ENCODE measurements around the gene NLRP3. TPM values are rescaled to one million over a fixed set of nuclear protein-coding genes. Genes with fewer than 3 reads are reported as not detected.
"Not testable (repeated sequence)": the region's sequence is repeated elsewhere in the genome, so short reads cannot be mapped to it uniquely, and the experiment has no call there.

NLRP3 gene
- total RNA-seq, 2 donors from 2014 or later = 0.71 to 2.0 TPM

DNA sequence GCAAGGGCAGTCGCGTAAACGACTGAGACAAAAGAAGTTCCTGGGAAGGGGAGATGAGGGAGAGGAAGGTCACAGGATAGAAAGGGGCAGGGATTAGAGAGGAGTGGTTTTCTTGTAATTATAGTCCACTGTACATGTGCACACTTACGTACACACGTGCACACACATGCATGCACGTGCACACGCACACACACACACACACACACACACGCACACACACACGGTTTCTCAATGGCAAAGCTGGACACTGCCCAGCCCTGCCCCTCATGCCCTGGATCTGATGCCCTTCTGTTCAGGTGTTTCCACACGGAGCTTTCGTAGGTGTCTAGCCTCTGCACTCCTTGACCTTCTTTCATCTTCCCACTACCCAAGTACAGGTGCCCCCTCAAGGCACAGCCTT, 38.0 kb downstream of the NLRP3 start:
- intact Hi-C loops (cut with DNase I) = no loop called here
- ATAC-seq = no peak
- DNase-seq = no peak

DNA sequence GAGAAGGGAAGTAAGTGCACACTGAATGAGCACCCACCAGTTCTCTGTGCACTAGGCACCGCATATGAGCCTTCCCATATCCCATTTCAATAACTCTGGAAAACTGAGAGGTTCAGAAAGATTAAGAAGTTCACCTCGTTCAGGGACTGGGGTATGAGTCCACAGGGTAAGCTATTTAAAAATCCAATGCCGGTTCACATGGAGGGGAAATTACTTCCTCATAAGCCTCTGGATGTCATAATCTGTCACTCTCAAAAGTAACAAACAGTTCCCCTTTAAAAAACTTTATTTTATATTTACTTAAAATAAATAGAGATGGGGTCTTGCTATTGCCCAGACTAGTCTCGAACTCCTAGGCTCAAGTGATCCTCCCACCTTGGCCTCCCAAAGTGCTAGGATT, 40.0 kb downstream of the NLRP3 start:
- no peak for ATAC-seq
- DNase-seq = no peak
- intact Hi-C loops (cut with DNase I) = no loop called here

DNA sequence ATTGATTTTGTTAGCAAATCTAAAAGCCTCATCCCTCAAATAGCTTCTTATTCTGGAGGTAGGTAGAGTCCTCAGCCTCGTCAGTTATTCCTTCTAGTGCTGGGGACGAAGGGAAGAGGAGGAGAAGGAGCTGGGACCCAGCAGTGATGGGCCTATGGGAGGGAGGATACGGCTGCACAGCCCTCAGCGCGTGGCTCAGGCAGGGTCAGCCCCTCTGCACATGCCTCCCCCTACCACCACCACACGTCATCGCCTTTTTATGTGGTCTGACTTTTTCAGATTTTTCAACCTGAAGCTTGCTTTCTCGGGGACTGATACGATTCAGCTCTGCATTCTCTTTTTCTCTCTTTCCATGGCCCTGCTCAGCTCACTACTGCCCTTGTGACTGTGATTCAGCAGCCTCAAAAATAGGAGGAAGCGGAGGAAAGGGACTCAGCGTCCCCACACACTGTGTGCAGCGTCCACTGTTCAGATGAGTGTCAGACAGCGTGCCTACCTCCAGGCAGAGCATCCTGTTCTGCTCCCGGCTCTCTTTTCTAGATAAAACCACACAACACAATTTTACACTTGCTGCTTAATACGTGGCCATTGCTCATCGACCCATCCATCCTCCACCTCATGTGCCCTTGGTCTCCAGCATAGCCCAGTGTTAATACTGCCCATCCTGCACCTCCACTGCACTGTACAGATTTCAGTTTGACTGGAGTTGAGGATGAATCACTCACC, 41.1 kb downstream of the NLRP3 start:
- intact Hi-C loops (cut with DNase I) = no loop called here
- DNase-seq (no peak), ATAC-seq (peak in 1 of 2 donors; percentile 44)

DNA sequence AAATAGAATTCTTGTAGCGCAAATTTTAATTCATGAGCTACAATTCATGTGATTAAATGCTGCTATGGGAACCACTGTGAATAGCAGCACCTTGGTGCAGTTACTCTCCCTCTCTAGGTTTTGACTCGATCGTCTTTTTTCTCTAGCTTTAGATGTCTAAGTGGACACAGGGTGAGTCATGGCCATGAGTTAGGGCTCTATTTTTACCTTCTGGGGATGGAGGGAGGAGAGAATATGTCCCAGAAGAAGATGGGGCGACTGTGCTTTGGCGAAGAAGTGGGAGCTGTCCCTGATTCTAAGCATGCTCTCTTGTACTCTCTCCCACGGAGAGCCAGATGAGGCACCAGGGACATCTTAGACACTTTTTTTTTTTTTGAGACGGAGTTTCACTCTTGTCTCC, 43.5 kb downstream of the NLRP3 start:
- no peak for DNase-seq
- ATAC-seq = no peak
- intact Hi-C loops (cut with DNase I) = no loop called here

DNA sequence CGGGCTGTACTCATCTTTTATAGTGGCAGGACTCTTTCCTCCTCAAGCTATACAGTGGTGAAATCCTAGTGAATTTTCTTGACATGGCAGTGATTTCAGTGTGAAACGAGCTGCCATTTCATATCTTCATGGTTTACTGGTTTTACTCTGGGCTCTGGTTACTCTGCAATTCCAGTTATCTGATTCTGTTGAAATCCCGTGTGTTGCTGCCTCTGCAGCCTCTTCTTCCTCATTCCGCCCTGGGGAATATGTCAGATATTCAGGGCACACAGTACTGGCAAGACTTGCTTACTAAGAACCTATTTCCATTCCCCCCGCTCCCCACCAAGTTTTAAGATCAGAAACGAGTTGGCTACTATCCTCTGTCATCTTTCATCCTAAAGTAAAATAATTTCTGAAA, 49.8 kb downstream of the NLRP3 start:
- ATAC-seq = no peak
- intact Hi-C loops (cut with DNase I) = no loop called here
- DNase-seq = no peak

DNA sequence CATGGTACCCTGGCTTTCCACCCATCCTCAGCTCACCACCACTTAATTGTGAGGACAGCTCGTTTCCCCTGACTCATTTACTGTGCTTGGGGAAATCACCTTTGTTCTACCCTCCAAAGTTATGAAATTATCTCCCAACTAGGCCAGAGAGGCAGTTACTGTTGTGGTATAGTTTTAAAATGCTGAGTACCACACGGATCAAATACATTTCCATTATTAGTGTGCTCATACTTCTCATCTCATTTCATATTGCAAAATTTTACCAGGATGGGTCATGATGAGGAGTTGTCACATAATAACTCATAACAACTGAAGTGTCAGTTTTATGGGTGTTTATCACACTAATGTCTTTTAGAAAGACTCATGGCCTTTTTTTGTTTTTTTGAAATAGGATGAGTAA, 51.2 kb downstream of the NLRP3 start:
- no peak for DNase-seq
- intact Hi-C loops (cut with DNase I) = no loop called here
- no peak for ATAC-seq

DNA sequence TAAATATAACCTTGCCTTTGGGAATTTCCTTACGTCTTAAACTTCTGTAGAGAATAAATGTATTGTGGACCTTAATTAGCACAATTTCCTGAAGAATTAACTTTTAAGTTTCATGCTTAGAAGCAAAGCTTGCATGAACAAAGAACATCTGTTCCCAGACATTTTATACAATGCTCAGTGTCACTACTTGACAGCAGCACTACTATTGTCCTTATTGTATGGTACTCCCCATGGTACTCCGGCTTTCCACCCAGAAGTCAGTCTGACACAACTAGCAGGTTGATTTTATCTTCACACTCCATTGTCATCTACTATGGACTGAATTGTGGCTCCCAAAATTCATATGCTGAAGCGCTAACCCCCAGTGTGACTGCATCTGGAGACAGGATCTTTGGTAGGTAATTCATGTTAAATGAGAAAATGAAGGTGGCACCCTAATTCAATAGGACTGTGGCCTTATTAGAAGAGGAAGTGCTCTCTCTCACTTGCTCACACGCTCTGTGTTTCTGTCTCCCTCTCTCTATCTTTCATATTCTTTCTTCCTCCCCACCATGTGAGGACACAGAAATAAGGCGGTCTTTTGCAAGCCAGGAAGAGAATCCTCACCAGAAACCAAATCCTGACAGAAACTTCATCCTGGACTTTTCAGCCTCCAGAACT, 52.6 kb downstream of the NLRP3 start:
- DNase-seq (no peak), ATAC-seq (no peak)
- intact Hi-C loops (cut with DNase I) = no loop called here

DNA sequence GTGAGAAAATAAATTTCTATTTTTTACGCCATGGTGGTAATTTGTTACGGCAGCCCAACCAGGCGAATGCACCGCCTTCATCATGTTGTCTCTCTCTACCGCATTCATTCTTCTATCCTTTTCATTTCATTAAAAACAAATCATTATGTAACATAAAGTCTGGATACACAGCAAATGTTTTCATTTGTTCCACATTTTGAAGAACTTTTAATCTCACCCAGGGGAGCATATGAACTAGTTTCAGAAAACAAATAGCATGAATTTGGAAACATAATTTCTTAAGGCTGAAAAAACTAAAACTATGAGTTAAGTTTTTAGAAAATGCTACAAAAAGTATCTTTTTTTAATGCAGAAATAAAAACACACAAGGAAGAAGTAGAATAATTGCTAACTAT, 53.2 kb downstream of the NLRP3 start:
- no peak for DNase-seq
- intact Hi-C loops (cut with DNase I) = no loop called here
- no peak for ATAC-seq

DNA sequence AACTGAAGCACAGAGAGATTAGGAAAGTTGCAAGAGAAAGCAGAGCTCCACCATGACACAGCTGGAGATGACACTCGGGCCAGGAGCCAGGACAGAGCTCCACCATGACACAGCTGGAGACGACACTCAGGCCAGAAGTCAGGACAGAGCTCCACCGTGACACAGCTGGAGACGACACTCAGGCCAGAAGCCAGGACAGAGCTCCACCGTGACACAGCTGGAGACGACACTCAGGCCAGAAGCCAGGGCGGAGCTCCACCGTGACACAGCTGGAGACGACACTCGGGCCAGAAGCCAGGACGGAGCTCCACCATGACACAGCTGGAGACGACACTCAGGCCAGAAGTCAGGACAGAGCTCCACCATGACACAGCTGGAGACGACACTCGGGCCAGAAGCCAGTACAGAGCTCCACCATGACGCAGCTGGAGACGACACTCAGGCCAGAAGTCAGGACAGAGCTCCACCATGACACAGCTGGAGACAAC, 55.0 kb downstream of the NLRP3 start:
- intact Hi-C loops (cut with DNase I) = not testable (repeated sequence)

DNA sequence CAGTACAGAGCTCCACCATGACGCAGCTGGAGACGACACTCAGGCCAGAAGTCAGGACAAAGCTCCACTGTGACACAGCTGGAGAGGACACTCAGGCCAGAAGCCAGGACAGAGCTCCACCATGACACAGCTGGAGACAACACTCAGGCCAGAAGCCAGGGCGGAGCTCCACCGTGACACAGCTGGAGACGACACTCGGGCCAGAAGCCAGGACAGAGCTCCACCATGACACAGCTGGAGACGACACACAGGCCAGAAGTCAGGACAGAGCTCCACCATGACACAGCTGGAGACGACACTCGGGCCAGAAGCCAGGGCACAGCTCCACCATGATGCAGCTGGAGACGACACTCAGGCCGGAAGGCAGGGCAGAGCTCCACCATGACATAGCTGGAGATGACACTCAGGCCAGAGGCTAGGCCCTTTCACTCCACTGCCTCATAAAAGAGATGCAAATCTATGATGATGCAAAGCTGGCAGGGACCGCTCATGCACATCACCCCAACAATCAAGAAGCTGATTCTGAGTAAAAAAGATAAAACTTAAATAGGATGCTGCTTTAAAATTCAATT, 55.6 kb downstream of the NLRP3 start:
- intact Hi-C loops (cut with DNase I) = no loop called here
- ATAC-seq = no peak
- DNase-seq = no peak

More for the DNA sequence above, 55.0 kb downstream of the NLRP3 start:
- DNase-seq, ATAC-seq: not testable (repeated sequence)

DNA sequence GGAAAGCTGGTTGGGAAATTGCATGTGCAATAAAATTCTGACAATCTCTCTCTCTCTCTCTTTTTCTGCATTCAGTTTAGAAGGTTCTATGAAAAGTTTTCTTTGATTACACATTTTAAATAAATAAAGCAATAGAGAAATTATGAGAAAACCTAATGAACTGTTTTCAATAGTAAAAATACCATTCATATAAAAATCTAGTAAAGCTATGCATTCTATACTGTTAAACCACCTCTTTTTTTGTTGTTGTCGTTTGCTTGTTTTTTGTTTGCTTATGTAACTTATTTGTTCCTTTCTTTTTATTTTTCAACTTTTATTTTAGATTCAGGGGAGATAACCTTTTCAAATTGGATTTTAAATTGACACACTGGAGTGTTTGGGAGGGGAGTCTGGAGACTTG, 56.1 kb downstream of the NLRP3 start:
- intact Hi-C loops (cut with DNase I) = no loop called here
- ATAC-seq (no peak), DNase-seq (no peak)

DNA sequence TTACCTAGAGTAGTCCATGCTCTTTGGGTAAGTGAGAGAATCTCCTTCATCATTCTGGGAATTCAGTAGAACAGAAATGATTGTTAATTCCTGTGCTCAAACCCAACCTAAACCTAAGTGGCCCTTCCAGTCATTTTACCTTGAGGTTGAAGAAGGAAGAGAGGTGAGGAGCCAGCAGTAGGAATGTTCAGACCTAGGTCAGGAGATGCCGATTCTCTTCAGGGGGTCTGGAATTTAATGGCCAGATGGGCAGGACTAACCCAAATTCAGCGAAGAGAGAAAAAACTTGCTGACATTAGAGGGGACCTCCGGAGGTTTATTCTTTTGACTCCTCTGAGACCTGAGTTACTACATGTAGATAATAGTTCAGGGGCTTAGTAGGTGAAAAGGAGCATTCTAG, 58.4 kb downstream of the NLRP3 start:
- ATAC-seq = no peak

DNA sequence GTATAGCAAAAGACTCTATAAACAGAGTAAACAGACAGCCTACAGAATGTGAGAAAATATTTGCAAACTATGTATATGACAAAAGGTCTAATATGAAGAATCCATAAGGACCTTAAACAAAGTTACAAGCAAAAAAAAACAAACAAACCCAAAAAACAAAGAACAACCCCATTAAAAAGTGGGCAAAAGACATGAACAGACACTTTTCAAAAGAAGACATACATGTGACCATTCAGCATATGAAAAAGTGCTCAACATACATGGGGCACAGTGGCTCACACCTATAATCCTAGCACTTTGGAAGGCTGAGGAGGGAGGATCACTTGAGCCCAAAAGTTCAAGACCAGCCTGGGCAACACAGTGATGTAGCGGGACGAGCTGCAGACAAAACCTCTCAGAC, 59.8 kb downstream of the NLRP3 start:
- ATAC-seq = no peak
- intact Hi-C loops (cut with DNase I) = no loop called here
- no peak for DNase-seq

More for the DNA sequence above, 58.4 kb downstream of the NLRP3 start:
- DNase-seq = no peak
- intact Hi-C loops (cut with DNase I) = no loop called here

DNA sequence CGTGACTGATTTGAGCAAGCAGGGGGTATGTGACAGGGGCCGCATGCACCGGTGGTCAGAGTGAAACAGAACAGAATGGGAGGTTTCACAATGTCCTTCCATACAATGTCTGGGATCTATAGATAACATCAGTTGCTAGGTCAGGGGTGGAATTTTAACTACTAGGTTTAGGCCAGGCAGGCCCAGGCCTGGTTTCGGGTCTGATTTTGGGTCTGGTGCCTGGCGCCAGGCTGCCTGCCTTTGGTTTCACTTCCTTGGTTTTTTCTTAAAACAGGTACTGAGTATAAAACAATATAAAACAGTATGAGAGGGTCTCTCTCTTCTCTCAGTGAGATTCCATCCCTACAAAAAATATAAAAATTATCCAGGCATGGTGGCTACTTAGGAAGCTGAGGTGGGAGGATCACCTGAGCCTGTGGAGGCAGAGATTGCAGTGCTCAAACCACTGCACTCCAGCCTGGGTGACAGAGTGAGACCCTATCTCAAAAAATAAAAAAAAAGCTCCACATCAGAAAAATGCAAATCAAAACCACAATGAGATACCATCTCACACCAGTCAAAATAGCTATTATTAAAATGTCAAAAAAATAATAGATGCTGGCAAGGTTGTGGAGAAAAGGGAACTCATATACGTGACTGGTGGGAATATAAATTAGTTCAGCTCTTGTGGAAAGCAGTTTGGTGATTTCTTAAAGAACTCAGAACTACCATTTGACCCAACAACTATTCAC, 60.5 kb downstream of the NLRP3 start:
- intact Hi-C loops (cut with DNase I); DNase-seq; ATAC-seq: not testable (repeated sequence)

DNA sequence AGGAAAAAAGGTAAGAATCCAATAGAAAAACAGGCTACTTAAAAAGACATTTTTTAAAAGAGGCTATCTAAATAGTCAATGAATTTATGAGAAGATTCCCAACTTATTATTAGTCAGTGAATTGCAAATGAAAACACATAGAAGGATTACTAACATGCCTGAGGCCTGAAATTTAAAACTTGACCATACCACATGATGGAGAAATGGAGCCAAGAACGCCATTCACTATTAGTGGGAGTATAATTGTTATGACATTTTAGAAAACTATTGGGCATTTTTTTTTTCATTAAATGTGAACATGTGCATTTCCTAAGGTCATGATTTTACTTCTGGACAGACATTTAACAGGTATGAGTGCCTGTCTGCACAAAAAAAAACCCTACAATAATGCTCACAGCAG, 66.8 kb downstream of the NLRP3 start:
- DNase-seq = no peak
- peak in 1 of 2 donors; percentile 22 for ATAC-seq
- intact Hi-C loops (cut with DNase I) = no loop called here

DNA sequence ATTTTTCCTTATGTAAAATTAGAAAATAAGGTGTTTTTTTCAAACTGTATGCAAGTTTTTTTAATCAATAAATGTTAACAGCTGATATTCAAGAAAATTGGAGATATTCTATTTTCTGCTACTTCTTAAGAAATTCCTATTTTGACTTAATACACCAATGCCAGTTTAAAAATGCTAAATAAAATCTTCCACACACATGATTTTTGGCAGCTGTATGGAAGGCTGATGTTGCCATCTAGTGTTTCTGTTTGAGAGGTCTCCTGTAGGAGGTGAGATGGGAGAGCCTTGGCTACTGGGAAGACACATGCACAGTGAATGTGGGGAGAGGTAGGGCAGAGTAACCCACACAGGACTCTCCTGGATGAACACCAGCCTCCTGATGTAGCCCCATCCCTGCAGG, 71.1 kb downstream of the NLRP3 start:
- intact Hi-C loops (cut with DNase I) = loop anchor here in 1 of 2 donors (5.0 kb wide), 1 partner anchor 95 kb away; no protein-coding TSS in a partner anchor
- DNase-seq (no peak), ATAC-seq (peak; percentile 65 to 85)

DNA sequence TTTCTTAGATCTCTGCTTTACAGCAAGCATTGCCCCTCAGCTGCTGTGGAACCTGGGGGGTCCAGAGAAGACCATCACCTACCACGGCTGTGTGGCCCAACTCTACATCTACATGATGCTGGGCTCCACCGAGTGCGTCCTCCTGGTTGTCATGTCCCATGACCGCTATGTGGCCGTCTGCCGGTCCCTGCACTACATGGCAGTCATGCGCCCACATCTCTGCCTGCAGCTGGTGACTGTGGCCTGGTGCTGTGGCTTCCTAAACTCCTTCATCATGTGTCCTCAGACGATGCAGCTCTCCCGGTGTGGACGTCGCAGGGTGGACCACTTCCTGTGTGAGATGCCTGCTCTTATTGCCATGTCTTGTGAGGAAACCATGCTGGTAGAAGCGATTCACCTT, 75.4 kb downstream of the NLRP3 start:
- no peak for ATAC-seq
- intact Hi-C loops (cut with DNase I) = no loop called here
- DNase-seq = no peak

DNA sequence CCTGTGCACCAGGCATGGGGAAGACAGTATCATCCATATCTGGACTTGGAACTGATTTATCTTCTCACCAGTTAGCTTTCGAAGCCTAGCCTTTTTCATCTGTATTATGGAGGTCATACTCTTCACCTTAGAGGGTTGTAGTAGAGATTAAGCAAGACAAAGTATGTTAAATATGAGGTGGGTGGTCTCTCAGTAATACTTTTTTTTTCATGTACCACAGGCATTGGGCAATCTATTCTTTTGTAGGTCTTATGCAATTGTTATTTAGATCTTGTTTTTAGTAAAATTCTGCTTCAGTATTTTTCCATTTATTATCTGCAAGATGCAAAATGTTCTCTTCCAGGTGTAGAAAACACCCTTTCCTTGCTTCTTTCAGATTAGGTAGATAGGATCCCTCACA, 77.1 kb downstream of the NLRP3 start:
- ATAC-seq (no peak), DNase-seq (no peak)
- intact Hi-C loops (cut with DNase I) = no loop called here

DNA sequence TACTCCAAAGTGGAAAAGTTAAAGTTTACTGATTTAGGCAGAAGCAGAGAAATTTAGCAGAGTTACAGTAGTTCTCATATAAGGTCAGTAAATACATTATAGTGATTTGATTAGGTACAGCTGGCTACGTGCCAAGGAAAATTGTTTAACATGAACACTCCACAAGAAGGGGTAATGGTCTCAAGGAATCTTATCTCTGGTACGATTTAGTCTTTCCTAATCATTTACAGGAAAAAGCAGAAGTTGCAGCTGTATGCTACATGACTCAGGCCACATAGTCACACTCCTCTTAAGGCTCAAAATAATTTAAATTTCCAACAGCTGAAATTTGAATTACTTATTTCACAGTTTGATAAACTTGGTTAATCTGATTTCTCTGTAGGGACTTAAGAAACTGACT, 78.8 kb downstream of the NLRP3 start:
- intact Hi-C loops (cut with DNase I) = no loop called here
- DNase-seq = no peak
- ATAC-seq = no peak
